Hepatocyte (in vitro differentiated cells): ENCODE measurements around the gene EDEM3.

Source experiments
- EZH2 ChIP-seq: fragments of 200-600 bp; sonication (generic); IDR thresholded peaks from 2 replicates; pipeline ENCODE4 v1.6.1; 2016; ENCODE audit warnings: antibody characterized with exemption, mild to moderate bottlenecking, borderline replicate concordance
- EZH2phosphoT487 ChIP-seq: fragments of 200-600 bp; sonication (generic); IDR thresholded peaks from one replicate; pipeline ENCODE4 v1.6.1; 2018; ENCODE audit warnings: antibody characterized with exemption, mild to moderate bottlenecking, low read depth, moderate library complexity; ENCODE audit not compliant: unreplicated experiment, severe bottlenecking
- TF ChIP-seq, protein P1 (sequence below): fragments of 200-600 bp; sonication (generic); IDR thresholded peaks from 2 replicates; pipeline ENCODE4 v1.5.1; 2016; ENCODE audit warnings: antibody characterized with exemption, mild to moderate bottlenecking; ENCODE audit not compliant: poor library complexity

DNA sequence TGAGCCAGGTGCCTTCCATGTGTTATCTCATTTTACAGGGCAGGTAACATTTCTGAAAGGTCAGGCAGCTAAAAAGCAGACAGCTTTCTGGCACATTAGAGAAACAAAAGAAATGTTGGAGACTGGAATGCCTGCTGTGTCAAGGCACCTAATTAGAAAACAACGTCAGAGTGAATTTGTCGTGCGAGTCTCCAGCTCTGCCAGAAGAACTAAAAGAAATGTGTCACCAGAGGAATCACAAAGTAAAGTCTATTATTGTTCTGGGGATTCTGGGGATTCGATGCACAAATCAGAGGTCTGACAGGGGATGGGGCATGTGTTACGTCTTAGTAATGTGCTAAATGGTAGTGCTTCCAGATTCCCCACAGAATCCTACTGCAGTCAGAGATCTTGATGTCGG is 89.3 kb downstream of the EDEM3 start:
- TF ChIP-seq, protein P1, sequence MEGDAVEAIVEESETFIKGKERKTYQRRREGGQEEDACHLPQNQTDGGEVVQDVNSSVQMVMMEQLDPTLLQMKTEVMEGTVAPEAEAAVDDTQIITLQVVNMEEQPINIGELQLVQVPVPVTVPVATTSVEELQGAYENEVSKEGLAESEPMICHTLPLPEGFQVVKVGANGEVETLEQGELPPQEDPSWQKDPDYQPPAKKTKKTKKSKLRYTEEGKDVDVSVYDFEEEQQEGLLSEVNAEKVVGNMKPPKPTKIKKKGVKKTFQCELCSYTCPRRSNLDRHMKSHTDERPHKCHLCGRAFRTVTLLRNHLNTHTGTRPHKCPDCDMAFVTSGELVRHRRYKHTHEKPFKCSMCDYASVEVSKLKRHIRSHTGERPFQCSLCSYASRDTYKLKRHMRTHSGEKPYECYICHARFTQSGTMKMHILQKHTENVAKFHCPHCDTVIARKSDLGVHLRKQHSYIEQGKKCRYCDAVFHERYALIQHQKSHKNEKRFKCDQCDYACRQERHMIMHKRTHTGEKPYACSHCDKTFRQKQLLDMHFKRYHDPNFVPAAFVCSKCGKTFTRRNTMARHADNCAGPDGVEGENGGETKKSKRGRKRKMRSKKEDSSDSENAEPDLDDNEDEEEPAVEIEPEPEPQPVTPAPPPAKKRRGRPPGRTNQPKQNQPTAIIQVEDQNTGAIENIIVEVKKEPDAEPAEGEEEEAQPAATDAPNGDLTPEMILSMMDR: no peak
- TF ChIP-seq EZH2 (no peak), EZH2phosphoT487 (no peak)
